B cell (primary cell): ENCODE data around the gene ATP8B2. TPM values are rescaled to one million over a fixed set of nuclear protein-coding genes. Genes with fewer than 3 reads are reported as not detected.

ENCODE experiments used
- ATAC-seq: fragments of 200-7000 bp; cut with Tn5 transposase; one replicate; pipeline ENCODE4 v1.10.0; 2021; ENCODE audit warnings: low read depth, mild to moderate bottlenecking, moderate number of reproducible peaks, moderate library complexity
- CTCF ChIA-PET: fragments of 350-600 bp; sonication (Branson Sonifier 250); formaldehyde crosslinking; loops from one replicate; lab custom pipeline; 2021; ENCODE audit warnings: antibody characterized with exemption, inconsistent platforms; lab: Charles Lee
- POLR2A ChIA-PET: fragments of 350-600 bp; sonication (Branson Sonifier 250); formaldehyde crosslinking; loops from one replicate; lab custom pipeline; 2021; ENCODE audit warnings: antibody characterized with exemption; lab: Charles Lee
- DNase-seq: peaks from one replicate; pipeline ENCODE4 v3.0.0; 2013
- H2AFZ ChIP-seq: 2 replicates; pipeline ENCODE4 v1.6.1; 2012; ENCODE audit warnings: mild to moderate bottlenecking, low read depth, low read length; ENCODE audit not compliant: insufficient read depth, poor library complexity, severe bottlenecking
- H3K27ac ChIP-seq, 2 donors: 1 replicate in 1 of 2; 2 replicates in 1 of 2; pipeline ENCODE4 v1.5.1; 2012 to 2013; ENCODE audit warnings: low read length in 2 of 2, mild to moderate bottlenecking in 2 of 2, moderate library complexity in 1 of 2
- H3K27me3 ChIP-seq, 4 experiments: fragments of 200-600 bp in 1 of 4; sonication (generic) in 1 of 4; replicated peaks in 1 of 4; 1 replicate in 2 of 4; 2 replicates in 2 of 4; pipeline versions ENCODE4 v1.6.1 to v1.7.0; 2013 to 2016; ENCODE audit warnings: low read length in 3 of 4, mild to moderate bottlenecking in 2 of 4, mixed read lengths in 1 of 4, moderate library complexity in 1 of 4; ENCODE audit not compliant: insufficient read depth in 4 of 4, control insufficient read depth in 3 of 4; ENCODE audit errors: control extremely low read depth in 1 of 4
- H3K36me3 ChIP-seq, 2 experiments: replicated peaks in 1 of 2; 1 replicate in 1 of 2; 2 replicates in 1 of 2; pipeline versions ENCODE4 v1.6.1 to v1.7.1; 2013; ENCODE audit warnings: low read length in 1 of 2; ENCODE audit not compliant: insufficient read depth in 2 of 2, control insufficient read depth in 1 of 2; ENCODE audit errors: control extremely low read depth in 1 of 2, extremely low read depth in 1 of 2
- H3K4me1 ChIP-seq, 2 donors: fragments of 200-600 bp in 1 of 2; sonication (generic) in 1 of 2; 1 replicate in 1 of 2; 2 replicates in 1 of 2; pipeline versions ENCODE4 v1.5.1 to v1.6.1; 2013 to 2017; ENCODE audit warnings: low read length in 2 of 2; ENCODE audit not compliant: control insufficient read depth in 2 of 2, insufficient read depth in 2 of 2
- H3K4me2 ChIP-seq: replicated peaks from 2 replicates; pipeline ENCODE3; 2012; ENCODE audit warnings: mild to moderate bottlenecking, low read depth, low read length; ENCODE audit not compliant: poor library complexity, severe bottlenecking
- H3K4me3 ChIP-seq, 5 experiments: fragments of 200-600 bp in 1 of 5; sonication (generic) in 1 of 5; 1 replicate in 3 of 5; 2 replicates in 2 of 5; pipeline versions ENCODE4 v1.5.1 to v1.7.0; 2011 to 2016; ENCODE audit warnings: low read length in 4 of 5, mild to moderate bottlenecking in 4 of 5, low read depth in 2 of 5, control low read depth in 1 of 5, moderate library complexity in 1 of 5; ENCODE audit not compliant: insufficient read depth in 1 of 5; ENCODE audit errors: control extremely low read depth in 1 of 5, extremely low read depth in 1 of 5
- H3K79me2 ChIP-seq: fragments of 200-600 bp; sonication (generic); one replicate; pipeline ENCODE4 v1.6.0; 2016; ENCODE audit warnings: low read length; ENCODE audit not compliant: control insufficient read depth, insufficient read depth
- H3K9ac ChIP-seq: fragments of 200-600 bp; sonication (generic); 2 replicates; pipeline ENCODE4 v1.6.1; 2017; ENCODE audit warnings: mild to moderate bottlenecking, low read length, moderate library complexity
- H3K9me3 ChIP-seq, 3 donors: one replicate each; pipeline versions ENCODE4 v1.6.1 to v1.7.1; 2013; ENCODE audit warnings: low read length in 2 of 3; ENCODE audit not compliant: control insufficient read depth in 2 of 3, insufficient read depth in 1 of 3; ENCODE audit errors: control extremely low read depth in 1 of 3
- H4K20me1 ChIP-seq: 2 replicates; pipeline ENCODE4 v1.6.0; 2012; ENCODE audit warnings: mild to moderate bottlenecking, low read length; ENCODE audit not compliant: insufficient read depth, control insufficient read depth, poor library complexity, severe bottlenecking
- H3K27ac Mint-ChIP-seq: one replicate; pipeline ENCODE4 v1.8.0; 2021; ENCODE audit warnings: mixed read lengths
- H3K27me3 Mint-ChIP-seq: one replicate; pipeline ENCODE4 v1.8.0; 2021; ENCODE audit warnings: mixed read lengths
- H3K4me1 Mint-ChIP-seq: one replicate; pipeline ENCODE4 v1.8.0; 2021; ENCODE audit warnings: mixed read lengths
- H3K4me3 Mint-ChIP-seq: one replicate; pipeline ENCODE4 v1.8.0; 2021; ENCODE audit warnings: mixed read lengths
- H3K9me3 Mint-ChIP-seq: one replicate; pipeline ENCODE4 v1.8.0; 2022; ENCODE audit warnings: mixed read lengths; ENCODE audit not compliant: insufficient read depth
- EZH2 ChIP-seq: IDR thresholded peaks from 2 replicates; pipeline ENCODE4 v1.6.1; 2012; ENCODE audit warnings: borderline replicate concordance, low read depth, mild to moderate bottlenecking, moderate library complexity, low read length; ENCODE audit not compliant: insufficient read depth, poor library complexity, severe bottlenecking
- WGBS: methylation state at CpG from one replicate; pipeline ENCODE4 v1.1.5; 2013; ENCODE audit warnings: missing lambda C conversion rate; ENCODE audit not compliant: insufficient coverage; 5-methylcytosine and 5-hydroxymethylcytosine counted together
- intact Hi-C: fragments of 100-400 bp; cut with micrococcal nuclease; formaldehyde crosslinking; loops from one replicate; pipeline ENCODE4 v1.10.0; 2022
- polyA plus RNA-seq: library from polyadenylated mRNA; depleted of rRNA; stranded (reverse); fragments of >200 nt; gene quantifications from 2 replicates; pipeline ENCODE4 v1.2.3, GENCODE V29; 2012
- total RNA-seq, 2 donors: library from RNA; stranded (reverse); fragments of 120-200 nt in 1 of 2; gene quantifications; 1 replicate in 1 of 2; 2 replicates in 1 of 2; pipeline versions ENCODE4 v1.2.3 to v1.2.4, GENCODE V29; 2013 to 2022
- TF ChIP-seq, protein P1 (sequence below): fragments of 200-600 bp; IDR thresholded peaks from one replicate; pipeline ENCODE4 v1.8.0; 2022; ENCODE audit warnings: antibody characterized with exemption, mild to moderate bottlenecking

ATP8B2 gene
- total and polyA plus RNA-seq, 2 donors (not counting 1 experiment from before 2014, with no cell fraction given), result 31.1 to 50.2 TPM

- POLR2A ChIA-PET, result no interaction called here
- H3K36me3 ChIP-seq, result peaks cover 0 to 44% of the 10 kb centered on the region in 2 experiments
- no peaks in the 10 kb centered on the region for H3K79me2 ChIP-seq
- ATAC-seq (no peak), DNase-seq (no peak)
- no peak overlapping the region for H2AFZ ChIP-seq
- Mint-ChIP-seq H3K4me3 (no peak overlapping the region), H3K4me1 (peaks cover 18% of the 10 kb centered on the region), H3K27me3 (peaks cover 20% of the 10 kb centered on the region), H3K27ac (no peak overlapping the region), H3K9me3 (no peaks in the 10 kb centered on the region)
- H3K9me3 ChIP-seq, result no peaks in the 10 kb centered on the region
- no peak overlapping the region for H3K4me3 ChIP-seq
- peaks cover 0 to 28% (median 12%) of the 10 kb centered on the region in 4 experiments for H3K27me3 ChIP-seq
- no peaks in the 10 kb centered on the region for H4K20me1 ChIP-seq
- no peak overlapping the region for H3K27ac ChIP-seq
- 87% methylated on average over 7 of the region's 7 CpGs for WGBS
- no peak overlapping the region for H3K9ac ChIP-seq
- intact Hi-C loops, result no loop called here
- CTCF ChIA-PET, result no interaction called here
- TF ChIP-seq, protein P1, sequence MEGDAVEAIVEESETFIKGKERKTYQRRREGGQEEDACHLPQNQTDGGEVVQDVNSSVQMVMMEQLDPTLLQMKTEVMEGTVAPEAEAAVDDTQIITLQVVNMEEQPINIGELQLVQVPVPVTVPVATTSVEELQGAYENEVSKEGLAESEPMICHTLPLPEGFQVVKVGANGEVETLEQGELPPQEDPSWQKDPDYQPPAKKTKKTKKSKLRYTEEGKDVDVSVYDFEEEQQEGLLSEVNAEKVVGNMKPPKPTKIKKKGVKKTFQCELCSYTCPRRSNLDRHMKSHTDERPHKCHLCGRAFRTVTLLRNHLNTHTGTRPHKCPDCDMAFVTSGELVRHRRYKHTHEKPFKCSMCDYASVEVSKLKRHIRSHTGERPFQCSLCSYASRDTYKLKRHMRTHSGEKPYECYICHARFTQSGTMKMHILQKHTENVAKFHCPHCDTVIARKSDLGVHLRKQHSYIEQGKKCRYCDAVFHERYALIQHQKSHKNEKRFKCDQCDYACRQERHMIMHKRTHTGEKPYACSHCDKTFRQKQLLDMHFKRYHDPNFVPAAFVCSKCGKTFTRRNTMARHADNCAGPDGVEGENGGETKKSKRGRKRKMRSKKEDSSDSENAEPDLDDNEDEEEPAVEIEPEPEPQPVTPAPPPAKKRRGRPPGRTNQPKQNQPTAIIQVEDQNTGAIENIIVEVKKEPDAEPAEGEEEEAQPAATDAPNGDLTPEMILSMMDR, result no peak
- TF ChIP-seq EZH2, result no peak
- peaks cover 18 to 20% of the 10 kb centered on the region in 2 donors for H3K4me1 ChIP-seq
- H3K4me2 ChIP-seq, result no peak overlapping the region
These were observed 23.8 kb downstream of the ATP8B2 start for GRCh38 chr1:154349121-154349520.

- Histone ChIP-seq H4K20me1 (no peaks in the 10 kb centered on the region), H3K9ac (no peak overlapping the region), H3K4me1 (peaks cover 18 to 20% of the 10 kb centered on the region in 2 donors), H3K27me3 (peaks cover 0 to 33% (median 12%) of the 10 kb centered on the region in 4 experiments), H2AFZ (no peak overlapping the region), H3K9me3 (no peaks in the 10 kb centered on the region), H3K36me3 (peaks cover 0 to 31% of the 10 kb centered on the region in 2 experiments), H3K4me3 (no peak overlapping the region), H3K27ac (no peak overlapping the region), H3K79me2 (no peaks in the 10 kb centered on the region), H3K4me2 (no peak overlapping the region)
- ChIA-PET CTCF (interaction anchor here (2.3 kb wide), 1 partner anchor 15 kb away, joined by 13 read pairs; no protein-coding TSS in a partner anchor), POLR2A (no interaction called here)
- intact Hi-C loops, result no loop called here
- DNase-seq (no peak), ATAC-seq (no peak)
- H3K27me3 Mint-ChIP-seq, result peaks cover 20% of the 10 kb centered on the region
- no peak for TF ChIP-seq EZH2
- TF ChIP-seq, protein P1, result no peak
- H3K4me3 Mint-ChIP-seq, result no peak overlapping the region
- H3K4me1 Mint-ChIP-seq, result peaks cover 18% of the 10 kb centered on the region
- WGBS, result no CpG with 5 or more reads among the region's 4 CpGs
- H3K9me3 Mint-ChIP-seq, result no peaks in the 10 kb centered on the region
- no peak overlapping the region for H3K27ac Mint-ChIP-seq
These were observed 25.1 kb downstream of the ATP8B2 start for GRCh38 chr1:154350383-154350782.
